Choroid plexus epithelial cell (primary cell): Measurements from ENCODE around the gene VGF.

Source experiments
- DNase-seq: peaks from one replicate; pipeline ENCODE4 v3.0.0-alpha.2; 2010; ENCODE audit warnings: low read depth
- H3K4me3 ChIP-seq: 2 replicates; pipeline ENCODE4 v1.5.1; 2011; ENCODE audit warnings: low read depth, mild to moderate bottlenecking, control low read depth, low read length, moderate library complexity
- CTCF ChIP-seq: conservative IDR thresholded peaks from 2 replicates; pipeline ENCODE4 v1.5.1; 2011; ENCODE audit warnings: low read depth, mild to moderate bottlenecking, control low read depth, inconsistent platforms, low read length, moderate library complexity

The VGF gene

GRCh38 chr7:101165075-101165957, at the start of gene VGF:
VGF (minus strand) TSS chr7:101165569; CDS start chr7:101164843, 726 bp downstream.
- H3K4me3 ChIP-seq: no peak within 1 kb of the TSS
- TF ChIP-seq CTCF: no peak
- peak; percentile 93 for DNase-seq

GRCh38 chr7:101212014-101212413, 46.6 kb upstream of the VGF start:
- H3K4me3 ChIP-seq: no peak overlapping the region
- DNase-seq: no peak
- TF ChIP-seq CTCF: no peak

- TF ChIP-seq CTCF: no peak
- no peak for DNase-seq
- H3K4me3 ChIP-seq: no peak overlapping the region
Observed at GRCh38 chr7:101211501-101211900, 46.1 kb upstream of the VGF start.

GRCh38 chr7:101210143-101210542, 44.8 kb upstream of the VGF start:
- no peak for TF ChIP-seq CTCF
- H3K4me3 ChIP-seq: no peak overlapping the region
- DNase-seq: no peak

- no peak for DNase-seq
- no peak overlapping the region for H3K4me3 ChIP-seq
- TF ChIP-seq CTCF: no peak
Observed at GRCh38 chr7:101208794-101209193, 43.4 kb upstream of the VGF start.

GRCh38 chr7:101207459-101207858, 42.1 kb upstream of the VGF start:
- no peak for DNase-seq
- TF ChIP-seq CTCF: no peak

GRCh38 chr7:101206665-101207042, 41.3 kb upstream of the VGF start:
- no peak overlapping the region for H3K4me3 ChIP-seq
- no peak for DNase-seq
- no peak for TF ChIP-seq CTCF

More at GRCh38 chr7:101207459-101207858, 42.1 kb upstream of the VGF start:
- H3K4me3 ChIP-seq: no peak overlapping the region
